Upper lobe of right lung (tissue), 1 donor: Measurements from ENCODE around the gene SMARCB1. TPM values are rescaled to one million over a fixed set of nuclear protein-coding genes. Genes with fewer than 3 reads are reported as not detected.

Experiments
- ATAC-seq: fragments of 200-7000 bp; cut with Tn5 transposase; one replicate; pipeline ENCODE4 v1.9.1; 2020; ENCODE audit warnings: mild to moderate bottlenecking, moderate library complexity
- DNase-seq: peaks from one replicate; pipeline ENCODE4 v3.0.0-alpha.2; 2020
- H3K27ac ChIP-seq: fragments of 200-600 bp; one replicate; pipeline ENCODE4 v1.8.0; 2022
- H3K27me3 ChIP-seq: fragments of 200-600 bp; one replicate; pipeline ENCODE4 v1.8.0; 2022; ENCODE audit warnings: mild to moderate bottlenecking
- H3K36me3 ChIP-seq: fragments of 200-600 bp; one replicate; pipeline ENCODE4 v1.8.0; 2022
- H3K4me1 ChIP-seq: fragments of 200-600 bp; one replicate; pipeline ENCODE4 v1.8.0; 2022
- H3K4me3 ChIP-seq: fragments of 200-600 bp; one replicate; pipeline ENCODE4 v1.8.0; 2022; ENCODE audit warnings: mild to moderate bottlenecking
- H3K9me3 ChIP-seq: fragments of 200-600 bp; one replicate; pipeline ENCODE4 v1.8.0; 2022
- CTCF ChIP-seq: fragments of 200-600 bp; IDR thresholded peaks from one replicate; pipeline ENCODE4 v1.8.0; 2022; ENCODE audit warnings: antibody characterized with exemption
- intact Hi-C: fragments of 100-400 bp; cut with DNase I; formaldehyde crosslinking; loops from one replicate; pipeline ENCODE4 v1.11.0; 2022
- total RNA-seq: library from RNA; stranded (reverse); fragmentation: NEBNext Ultra II Directional; extraction: Animal tissue kit (Norgen Biotek cat#: 25700); gene quantifications from one replicate; pipeline ENCODE4 v1.2.1, GENCODE V29; 2021
- donor health status: DM: no; HTN: yes; CAD: no; lungs with severe emphysema.

Gene SMARCB1
- total RNA-seq, 1 donor from 2014 or later: 59.6 TPM

GRCh38 chr22:23791738-23792645 is 5.2 kb downstream of the SMARCB1 start:
- no peak for TF ChIP-seq CTCF
- Histone ChIP-seq H3K4me1 (peaks cover 20% of the 10 kb centered on the region), H3K27me3 (no peaks in the 10 kb centered on the region), H3K27ac (no peak overlapping the region), H3K9me3 (no peaks in the 10 kb centered on the region), H3K4me3 (no peak overlapping the region), H3K36me3 (peaks cover 52% of the 10 kb centered on the region)
- intact Hi-C loops: no loop called here
- ATAC-seq (no peak), DNase-seq (no peak)

GRCh38 chr22:23793326-23793725 is 6.6 kb downstream of the SMARCB1 start:
- Histone ChIP-seq H3K27ac (no peak overlapping the region), H3K4me1 (peaks cover 12% of the 10 kb centered on the region), H3K4me3 (no peak overlapping the region), H3K9me3 (no peaks in the 10 kb centered on the region), H3K27me3 (no peaks in the 10 kb centered on the region), H3K36me3 (peaks cover 60% of the 10 kb centered on the region)
- TF ChIP-seq CTCF: no peak
- intact Hi-C loops: no loop called here
- DNase-seq (no peak), ATAC-seq (no peak)

- intact Hi-C loops: no loop called here
- ATAC-seq (no peak), DNase-seq (no peak)
- Histone ChIP-seq H3K4me3 (no peak overlapping the region), H3K9me3 (no peaks in the 10 kb centered on the region), H3K27ac (no peak overlapping the region), H3K4me1 (peaks cover 4% of the 10 kb centered on the region), H3K36me3 (peaks cover 86% of the 10 kb centered on the region), H3K27me3 (no peaks in the 10 kb centered on the region)
- no peak for TF ChIP-seq CTCF
These were observed 9.7 kb downstream of the SMARCB1 start for GRCh38 chr22:23796461-23796860.

- intact Hi-C loops: no loop called here
- no peaks in the 10 kb centered on the region for H3K27me3 ChIP-seq
- no peaks in the 10 kb centered on the region for H3K4me1 ChIP-seq
- ATAC-seq (peak; percentile 20), DNase-seq (no peak)
- H3K9me3 ChIP-seq: no peaks in the 10 kb centered on the region
- H3K27ac ChIP-seq: no peak overlapping the region
- no peak overlapping the region for H3K4me3 ChIP-seq
- TF ChIP-seq CTCF: no peak
- H3K36me3 ChIP-seq: peaks cover 87% of the 10 kb centered on the region
These were observed 13.8 kb downstream of the SMARCB1 start for GRCh38 chr22:23800297-23801237.

GRCh38 chr22:23801238-23801821 is 14.6 kb downstream of the SMARCB1 start:
- DNase-seq (no peak), ATAC-seq (no peak)
- TF ChIP-seq CTCF: no peak
- Histone ChIP-seq H3K4me3 (no peak overlapping the region), H3K9me3 (no peaks in the 10 kb centered on the region), H3K4me1 (no peaks in the 10 kb centered on the region), H3K36me3 (peaks cover 87% of the 10 kb centered on the region), H3K27ac (no peak overlapping the region), H3K27me3 (no peaks in the 10 kb centered on the region)
- intact Hi-C loops: no loop called here
